K562 (cell line): ENCODE measurements around the gene UVRAG. TPM values are rescaled to one million over a fixed set of nuclear protein-coding genes. Genes with fewer than 3 reads are reported as not detected.

ENCODE experiments used
- ATAC-seq: fragments of 200-7000 bp; cut with Tn5 transposase; 3 replicates; pipeline ENCODE4 v1.9.1; 2020; ENCODE audit warnings: moderate library complexity
- BruUV-seq: library from RNA; stranded (reverse); fragments of 400-500 nt; replicated peaks from 2 replicates; lab custom pipeline; 2021; lab: Mats Ljungman, UMichigan
- CTCF ChIA-PET: fragments of 300-600 bp; formaldehyde crosslinking; extraction: SDS; loops from one replicate; lab custom pipeline; 2021; ENCODE audit warnings: low intra/inter-chr PET ratio; lab: Yijun Ruan, JAX
- POLR2A ChIA-PET: fragments of 300-600, 350-650 bp; sonication (Branson Sonifier 250); formaldehyde crosslinking; extraction: SDS; loops from one replicate; lab custom pipeline; 2021; ENCODE audit warnings: antibody characterized with exemption, inconsistent platforms; lab: Yijun Ruan, JAX
- DNase-seq, 4 experiments: peaks; one replicate each; pipeline versions ENCODE4 v3.0.0 to v3.0.0-alpha.2; 2011 to 2018; ENCODE audit warnings: low spot score in 3 of 4, mixed read lengths in 3 of 4; ENCODE audit errors: extremely low read depth in 1 of 4
- FAIRE-seq: peaks from 2 replicates; lab custom pipeline; 2011; peaks lifted over from hg19 to GRCh38; lab: Jason Lieb, UNC
- H2AFZ ChIP-seq: 2 replicates; pipeline ENCODE4 v1.6.0; 2011; ENCODE audit warnings: low read depth, low read length, control low read depth, inconsistent platforms
- H3K27ac ChIP-seq: fragments of 200-600 bp; 3 replicates; pipeline ENCODE4 v1.8.0; 2011; ENCODE audit warnings: low read depth, mild to moderate bottlenecking, control low read depth, inconsistent platforms, low read length, moderate library complexity, mixed read lengths; ENCODE audit errors: extremely low read depth
- H3K27me3 ChIP-seq, 2 experiments: fragments of 300-600 bp in 1 of 2; 2 replicates in 1 of 2; 3 replicates in 1 of 2; pipeline versions ENCODE4 v1.6.0 to v1.8.0; 2011; ENCODE audit warnings: inconsistent platforms in 2 of 2, low read length in 2 of 2, mild to moderate bottlenecking in 1 of 2, mixed read lengths in 1 of 2, moderate library complexity in 1 of 2; ENCODE audit not compliant: control insufficient read depth in 2 of 2, insufficient read depth in 2 of 2
- H3K36me3 ChIP-seq: fragments of 300-600 bp; 3 replicates; pipeline ENCODE4 v1.8.0; 2011; ENCODE audit warnings: mild to moderate bottlenecking, low read length, inconsistent platforms; ENCODE audit not compliant: control insufficient read depth, insufficient read depth
- H3K4me1 ChIP-seq, 2 experiments: fragments of 200-600 bp in 1 of 2; replicated peaks in 1 of 2; 2 replicates in 1 of 2; 3 replicates in 1 of 2; pipeline versions ENCODE4 v1.5.1 to v1.8.0; 2011; ENCODE audit warnings: inconsistent platforms in 2 of 2, low read length in 2 of 2, mild to moderate bottlenecking in 1 of 2, mixed read lengths in 1 of 2, moderate library complexity in 1 of 2; ENCODE audit not compliant: control insufficient read depth in 2 of 2, insufficient read depth in 2 of 2
- H3K4me2 ChIP-seq: 2 replicates; pipeline ENCODE4 v1.6.1; 2011; ENCODE audit warnings: low read length, control low read depth, inconsistent platforms, mixed read lengths; ENCODE audit not compliant: insufficient read depth
- H3K4me3 ChIP-seq: fragments of 200-600 bp; sonication (generic), shearing (Covaris generic); 2 replicates; pipeline ENCODE4 v1.5.1; 2016; ENCODE audit warnings: control low read depth, inconsistent platforms
- H3K79me2 ChIP-seq: fragments of 200-600 bp; 3 replicates; pipeline ENCODE4 v1.8.0; 2011; ENCODE audit warnings: low read length, inconsistent platforms; ENCODE audit not compliant: control insufficient read depth, insufficient read depth
- H3K9ac ChIP-seq, 2 experiments: 2 replicates each; pipeline versions ENCODE4 v1.6.0 to v1.6.1; 2011; ENCODE audit warnings: low read depth in 2 of 2, low read length in 2 of 2, control low read depth in 1 of 2, inconsistent platforms in 1 of 2, mild to moderate bottlenecking in 1 of 2, mixed read lengths in 1 of 2; ENCODE audit not compliant: insufficient read depth in 1 of 2
- H3K9me1 ChIP-seq: one replicate; pipeline ENCODE4 v1.6.0; 2011; ENCODE audit warnings: inconsistent platforms, mild to moderate bottlenecking, low read length, moderate library complexity; ENCODE audit not compliant: control insufficient read depth, insufficient read depth
- H3K9me3 ChIP-seq: replicated peaks from 2 replicates; pipeline ENCODE4 v1.5.1; 2011; ENCODE audit warnings: low read depth, low read length, inconsistent platforms; ENCODE audit not compliant: control insufficient read depth, insufficient read depth
- H4K20me1 ChIP-seq: replicated peaks from 2 replicates; pipeline ENCODE4 v1.6.1; 2011; ENCODE audit warnings: low read length, inconsistent platforms, mixed read lengths; ENCODE audit not compliant: control insufficient read depth, insufficient read depth
- CXXC5 ChIP-seq: fragments of 250-450 bp; sonication (Bioruptor Pico); IDR thresholded peaks from 2 replicates; pipeline ENCODE4 v1.8.0; 2022; ENCODE audit warnings: inconsistent platforms, mild to moderate bottlenecking, moderate library complexity
- DPF2 ChIP-seq: fragments of 450-650 bp; IDR thresholded peaks from 2 replicates; pipeline ENCODE4 v1.6.1; 2016
- LEF1 ChIP-seq: fragments of 450-650 bp; IDR thresholded peaks from 2 replicates; pipeline ENCODE4 v1.6.1; 2016; ENCODE audit warnings: mild to moderate bottlenecking
- NEUROD1 ChIP-seq: fragments of 150-350 bp; IDR thresholded peaks from 2 replicates; pipeline ENCODE4 v1.6.1; 2014; ENCODE audit warnings: borderline replicate concordance, low read length, low read depth; ENCODE audit not compliant: partially characterized antibody
- NKRF ChIP-seq: fragments of 450-650 bp; IDR thresholded peaks from 2 replicates; pipeline ENCODE4 v1.6.1; 2016; ENCODE audit warnings: borderline replicate concordance
- REST ChIP-seq, 2 experiments: fragments of 450-650 bp; formaldehyde crosslinking in 1 of 2; IDR thresholded peaks; 2 replicates each; pipeline versions ENCODE4 v1.4.0 to v1.6.1; 2014 to 2020; ENCODE audit warnings: mild to moderate bottlenecking in 2 of 2, borderline replicate concordance in 1 of 2, low read depth in 1 of 2
- SIX5 ChIP-seq, 2 experiments: IDR thresholded peaks; 2 replicates each; pipeline ENCODE4 v1.6.1; 2011; ENCODE audit warnings: low read length in 2 of 2, borderline replicate concordance in 1 of 2, low read depth in 1 of 2, mild to moderate bottlenecking in 1 of 2, moderate library complexity in 1 of 2; ENCODE audit not compliant: insufficient read depth in 1 of 2
- TEAD1 ChIP-seq, 2 experiments: fragments of 450-650 bp in 1 of 2; sonication (generic) in 1 of 2; formaldehyde crosslinking; IDR thresholded peaks; 2 replicates each; pipeline versions ENCODE4 v1.4.0 to v1.8.0; 2020 to 2022; ENCODE audit warnings: mild to moderate bottlenecking in 2 of 2, missing genetic modification reagents in 1 of 2
- WGBS: fragments of 100-300 bp; shearing (Covaris generic); methylation state at CpG from one replicate; pipeline ENCODE4 v1.1.6; 2016; ENCODE audit warnings: low coverage, mixed read lengths; ENCODE audit not compliant: insufficient coverage; ENCODE audit errors: missing lambda C conversion rate; 5-methylcytosine and 5-hydroxymethylcytosine counted together
- in situ Hi-C: fragments of 300-500 bp; cut with MboI; formaldehyde crosslinking; loops from 4 replicates; pipeline ENCODE4 v1.15.0; 2018; ENCODE audit warnings: inconsistent platforms, mixed read lengths
- intact Hi-C: fragments of 100-400 bp; cut with micrococcal nuclease; formaldehyde crosslinking; loops from 2 replicates; pipeline ENCODE4 v1.14.2; 2022
- polyA plus RNA-seq, 8 experiments: library from polyadenylated mRNA; depleted of rRNA in 4 of 8; stranded (reverse) in 5 of 8; unstranded in 3 of 8; fragments of >200 nt; fragmentation: Nextera tagmentation in 2 of 8; fragmentation: Illumina TruSeq in 1 of 8; extraction: Ambion mirVana in 2 of 8; extraction: Trizol in 1 of 8; gene quantifications; 2 replicates each; pipeline versions ENCODE4 v1.2.1 to v1.2.3, GENCODE V29; 2011 to 2014; ENCODE audit warnings: inconsistent platforms in 1 of 8, missing spikeins in 1 of 8
- total RNA-seq, 7 experiments: library from RNA; depleted of rRNA in 6 of 7; stranded (reverse); fragments of >200 nt in 6 of 7; fragmentation: Illumina TruSeq in 2 of 7; extraction: Trizol in 2 of 7; gene quantifications; 2 replicates each; pipeline versions ENCODE4 v1.2.1 to v1.2.3, GENCODE V29; 2011 to 2021; ENCODE audit warnings: low replicate concordance in 1 of 7

UVRAG gene
- total and polyA plus RNA-seq, 9 of the 15 experiments (the other 6 are each of a cell fraction or from before 2014, with no cell fraction given), result 3.1 to 17.8 (median 12.4) TPM

GRCh38 chr11:75768112-75768908 is 46.7 kb upstream of the UVRAG start, which contains the start of gene DGAT2:
DGAT2 (plus strand) TSS chr11:75768778; CDS start chr11:75768992, 214 bp downstream.
- no peaks in the 10 kb centered on the region for H3K9me3 ChIP-seq
- peak within 1 kb of the TSS; percentile 87 to 95; a peak in 3 of 4 replicates for H3K9ac ChIP-seq
- peak within 1 kb of the TSS; percentile 98 for H2AFZ ChIP-seq
- FAIRE-seq (peak; percentile 80), DNase-seq (peak; percentile 90 to 94 (median 93)), ATAC-seq (peak; percentile 96)
- H3K4me1 ChIP-seq, result peaks cover 22 to 33% of the 10 kb centered on the region in 2 experiments
- intact Hi-C loops, result loop anchor here (1.0 kb wide), 2 partner anchors 45 to 221 kb away; no protein-coding TSS in a partner anchor
- H4K20me1 ChIP-seq, result no peaks in the 10 kb centered on the region
- ChIA-PET POLR2A (interaction anchor here (1.6 kb wide), 1 partner anchor 17 kb away, joined by 3 read pairs; no protein-coding TSS in a partner anchor), CTCF (interaction anchor here (0.6 to 2.4 kb wide), 3 partner anchors 45 to 62 kb away, joined by 6 to 10 read pairs (median 7); no protein-coding TSS in a partner anchor)
- H3K79me2 ChIP-seq, result no peaks in the 10 kb centered on the region
- in situ Hi-C loops, result no loop called here
- no peaks in the 10 kb centered on the region for H3K36me3 ChIP-seq
- peak within 1 kb of the TSS; percentile 45 for H3K4me3 ChIP-seq
- H3K27ac ChIP-seq, result peak within 1 kb of the TSS; percentile 93
- H3K4me2 ChIP-seq, result peak within 1 kb of the TSS; percentile 74
- BruUV-seq, result no TSS peak
- H3K9me1 ChIP-seq, result no peaks in the 10 kb centered on the region
- peaks cover 7 to 10% of the 10 kb centered on the region in 2 experiments; a peak in 4 of 5 replicates for H3K27me3 ChIP-seq
- WGBS, result 3% methylated on average over 40 of the region's 66 CpGs
- peak; percentile 83; the same call in 1 of the 2 replicates for TF ChIP-seq LEF1
- TF ChIP-seq REST (IDR thresholded peaks at IDR 0.05; ENCODE audit: borderline replicate concordance), result peak; percentile 61; the same call in 1 of the 2 replicates
- TF ChIP-seq REST (CRISPR knock-in tag; IDR thresholded peaks at IDR 0.05; ENCODE audit: low read depth), result peak; percentile 64; the same call in 1 of the 2 replicates
- no peak; the same call in 1 of the 2 replicates for TF ChIP-seq DPF2
- TF ChIP-seq NEUROD1, result no peak
- peak; percentile 97 for TF ChIP-seq CXXC5
- TF ChIP-seq TEAD1 (CRISPR knock-in tag; IDR thresholded peaks at IDR 0.05), result peak; percentile 43 to 60; a peak in 1 of 4 replicates
- peak in 1 of 2 experiments; percentile 25; a peak in 1 of 4 replicates for TF ChIP-seq SIX5 (IDR thresholded peaks at IDR 0.05; ENCODE audit: borderline replicate concordance in 1 of 2, insufficient read depth in 1 of 2, low read depth in 1 of 2, low read length in 2 of 2)
- peak; percentile 63; the same call in 1 of the 2 replicates for TF ChIP-seq NKRF
